Measurements from ENCODE around the gene ME3. TPM values are rescaled to one million over a fixed set of nuclear protein-coding genes. Genes with fewer than 3 reads are reported as not detected.

ME3 gene
- polyA plus RNA-seq, 12 donors = 5.7 to 15.6 (median 8.1) TPM; not detected in 1

- no peak for DNase-seq
These were observed 207.8 kb downstream of the ME3 start for GRCh38 chr11:86464509-86465221.

- DNase-seq = no peak
These were observed 208.5 kb downstream of the ME3 start for GRCh38 chr11:86463955-86464354.

- DNase-seq = no peak
These were observed 209.3 kb downstream of the ME3 start for GRCh38 chr11:86463120-86463519.

GRCh38 chr11:86461892-86462291, 210.5 kb downstream of the ME3 start:
- no peak for DNase-seq

- no peak for DNase-seq
These were observed 211.7 kb downstream of the ME3 start for GRCh38 chr11:86460461-86461385.

- no peak for DNase-seq
These were observed 212.5 kb downstream of the ME3 start for GRCh38 chr11:86459682-86460460.

GRCh38 chr11:86459002-86459385, 213.4 kb downstream of the ME3 start:
- DNase-seq = no peak

- no peak for DNase-seq
These were observed 214.0 kb downstream of the ME3 start for GRCh38 chr11:86458294-86459001.

- peak; percentile 91 for DNase-seq
These were observed 216.1 kb downstream of the ME3 start for GRCh38 chr11:86456075-86456939.

- DNase-seq = no peak
These were observed 219.0 kb downstream of the ME3 start for GRCh38 chr11:86453290-86454030.

- no peak for DNase-seq
These were observed 222.3 kb downstream of the ME3 start for GRCh38 chr11:86449993-86450629.

GRCh38 chr11:86447763-86448480, 224.5 kb downstream of the ME3 start:
- no peak for DNase-seq

- no peak for DNase-seq
These were observed 225.5 kb downstream of the ME3 start for GRCh38 chr11:86446924-86447285.

- no peak for DNase-seq
These were observed 226.1 kb downstream of the ME3 start for GRCh38 chr11:86446163-86446923.

- DNase-seq = no peak
These were observed 227.4 kb downstream of the ME3 start for GRCh38 chr11:86444981-86445380.

GRCh38 chr11:86443415-86443814, 229.0 kb downstream of the ME3 start:
- no peak for DNase-seq

GRCh38 chr11:86442827-86443226, 229.6 kb downstream of the ME3 start:
- DNase-seq = no peak

- DNase-seq = no peak
These were observed 230.0 kb downstream of the ME3 start for GRCh38 chr11:86442420-86442819.

Measured in muscle of arm (tissue), 12 donors.